ENCODE results near the gene ACOT12.

The ACOT12 gene

GRCh38 chr5:81310402-81311063 lies 83.4 kb downstream of the ACOT12 start:
- Histone ChIP-seq H3K9me3 (ENCODE audit: severe bottlenecking) (no peaks in the 10 kb centered on the region), H3K27ac (no peak overlapping the region), H3K27me3 (ENCODE audit: insufficient read depth, low read depth, severe bottlenecking) (no peaks in the 10 kb centered on the region), H3K36me3 (peaks cover 4% of the 10 kb centered on the region; the same call in 1 of the 2 replicates), H3K4me3 (ENCODE audit: low read depth, low read length) (no peak overlapping the region)
- no peak for DNase-seq
- no peak for TF ChIP-seq CTCF (IDR thresholded peaks at IDR 0.05; ENCODE audit: low read depth, low read length)

GRCh38 chr5:81308836-81309235 lies 85.1 kb downstream of the ACOT12 start:
- Histone ChIP-seq H3K9me3 (ENCODE audit: severe bottlenecking) (no peaks in the 10 kb centered on the region), H3K4me3 (ENCODE audit: low read depth, low read length) (no peak overlapping the region), H3K27ac (no peak overlapping the region), H3K27me3 (ENCODE audit: insufficient read depth, low read depth, severe bottlenecking) (no peaks in the 10 kb centered on the region), H3K36me3 (peaks cover 11% of the 10 kb centered on the region)
- DNase-seq, result no peak
- TF ChIP-seq CTCF (IDR thresholded peaks at IDR 0.05; ENCODE audit: low read depth, low read length), result no peak

GRCh38 chr5:81305785-81306184 lies 88.1 kb downstream of the ACOT12 start:
- H3K4me3 ChIP-seq (ENCODE audit: low read depth, low read length), result no peak overlapping the region
- peaks cover 11% of the 10 kb centered on the region for H3K36me3 ChIP-seq
- no peak for DNase-seq
- H3K27ac ChIP-seq, result no peak overlapping the region
- no peaks in the 10 kb centered on the region for H3K27me3 ChIP-seq (ENCODE audit: insufficient read depth, low read depth, severe bottlenecking)
- no peak for TF ChIP-seq CTCF (IDR thresholded peaks at IDR 0.05; ENCODE audit: low read depth, low read length)
- no peaks in the 10 kb centered on the region for H3K9me3 ChIP-seq (ENCODE audit: severe bottlenecking)

GRCh38 chr5:81303563-81303962 lies 90.4 kb downstream of the ACOT12 start:
- H3K27ac ChIP-seq, result no peak overlapping the region
- H3K27me3 ChIP-seq (ENCODE audit: insufficient read depth, low read depth, severe bottlenecking), result no peaks in the 10 kb centered on the region
- no peak for TF ChIP-seq CTCF (IDR thresholded peaks at IDR 0.05; ENCODE audit: low read depth, low read length)
- DNase-seq, result no peak
- H3K9me3 ChIP-seq (ENCODE audit: severe bottlenecking), result no peaks in the 10 kb centered on the region
- no peak overlapping the region for H3K4me3 ChIP-seq (ENCODE audit: low read depth, low read length)
- peaks cover 11% of the 10 kb centered on the region for H3K36me3 ChIP-seq

GRCh38 chr5:81302596-81302995 lies 91.3 kb downstream of the ACOT12 start:
- no peak overlapping the region; the same call in 1 of the 2 replicates for H3K27ac ChIP-seq

More at GRCh38 chr5:81302596-81302995, 91.3 kb downstream of the ACOT12 start:
- Histone ChIP-seq H3K36me3 (peaks cover 11% of the 10 kb centered on the region), H3K4me3 (ENCODE audit: low read depth, low read length) (no peak overlapping the region), H3K27me3 (ENCODE audit: insufficient read depth, low read depth, severe bottlenecking) (no peaks in the 10 kb centered on the region), H3K9me3 (ENCODE audit: severe bottlenecking) (no peaks in the 10 kb centered on the region)
- DNase-seq, result no peak
- TF ChIP-seq CTCF (IDR thresholded peaks at IDR 0.05; ENCODE audit: low read depth, low read length), result no peak

Measured in WERI-Rb-1 (cell line).